GM19397 (cell line): ENCODE results near the gene CXCL12.

Experiments used
- ATAC-seq: cut with Tn5 transposase; IDR thresholded peaks from one replicate; pipeline ENCODE4 v1.9.1; 2021; ENCODE audit warnings: mild to moderate bottlenecking, moderate library complexity; ENCODE audit not compliant: unreplicated experiment

CXCL12 gene

DNA sequence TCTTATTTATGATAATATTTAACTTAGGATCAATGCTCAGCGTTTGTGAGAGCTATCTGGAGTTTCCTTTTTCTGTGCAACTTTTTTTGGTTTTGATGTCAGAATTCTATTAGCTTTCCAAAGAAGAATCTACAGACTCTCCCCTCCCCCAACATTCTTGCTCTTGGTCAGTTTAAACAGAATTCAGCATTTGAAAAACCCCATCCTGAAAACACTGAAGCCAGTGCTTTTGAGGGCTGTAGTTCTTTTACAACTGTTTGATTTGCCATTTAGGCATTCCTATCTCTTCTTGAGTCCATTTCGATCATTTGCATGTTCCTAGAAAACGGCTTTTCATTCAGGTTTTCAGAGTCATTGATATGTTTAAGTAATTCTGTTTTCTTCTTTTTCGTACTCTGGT lies 15.6 kb upstream of the CXCL12 start:
- ATAC-seq: no peak

DNA sequence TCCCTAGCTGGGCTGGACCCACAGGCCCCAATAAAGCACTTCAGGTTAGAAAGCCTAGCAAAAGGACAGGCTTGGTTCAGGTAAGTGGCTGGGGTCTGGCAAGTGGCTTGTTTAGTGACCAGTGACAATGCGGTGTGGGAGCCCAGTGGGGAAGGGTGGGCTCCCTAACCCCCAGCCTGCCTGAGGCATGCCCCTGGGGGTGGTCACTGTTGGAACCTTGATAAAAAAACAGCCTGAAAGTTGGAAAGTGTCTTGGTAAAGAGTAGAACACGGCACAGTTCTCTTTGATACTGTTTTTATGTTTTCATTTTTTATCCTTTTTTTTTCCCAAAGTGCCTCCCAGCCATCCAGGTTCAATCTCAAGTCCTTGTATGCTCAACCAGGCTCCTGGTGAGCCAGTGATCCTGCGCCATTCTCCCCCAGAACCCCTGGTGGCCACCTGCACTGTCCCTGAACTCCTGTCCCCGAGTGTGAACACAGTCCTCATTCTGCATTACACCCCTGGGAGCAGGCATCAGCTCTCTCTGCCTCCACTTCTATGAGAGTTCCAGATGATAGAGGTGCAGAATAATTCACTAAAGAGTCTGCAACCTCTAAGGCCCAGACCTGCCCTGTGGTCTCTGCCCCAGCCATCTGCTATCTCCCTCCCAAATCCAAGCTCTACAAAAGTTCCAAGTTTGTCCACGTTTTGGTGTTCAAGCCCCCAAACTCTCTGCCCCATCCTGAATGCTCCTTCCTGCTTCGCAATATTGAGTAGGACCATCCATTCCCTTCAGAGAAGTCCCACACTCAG lies 15.0 kb upstream of the CXCL12 start:
- ATAC-seq: no peak

DNA sequence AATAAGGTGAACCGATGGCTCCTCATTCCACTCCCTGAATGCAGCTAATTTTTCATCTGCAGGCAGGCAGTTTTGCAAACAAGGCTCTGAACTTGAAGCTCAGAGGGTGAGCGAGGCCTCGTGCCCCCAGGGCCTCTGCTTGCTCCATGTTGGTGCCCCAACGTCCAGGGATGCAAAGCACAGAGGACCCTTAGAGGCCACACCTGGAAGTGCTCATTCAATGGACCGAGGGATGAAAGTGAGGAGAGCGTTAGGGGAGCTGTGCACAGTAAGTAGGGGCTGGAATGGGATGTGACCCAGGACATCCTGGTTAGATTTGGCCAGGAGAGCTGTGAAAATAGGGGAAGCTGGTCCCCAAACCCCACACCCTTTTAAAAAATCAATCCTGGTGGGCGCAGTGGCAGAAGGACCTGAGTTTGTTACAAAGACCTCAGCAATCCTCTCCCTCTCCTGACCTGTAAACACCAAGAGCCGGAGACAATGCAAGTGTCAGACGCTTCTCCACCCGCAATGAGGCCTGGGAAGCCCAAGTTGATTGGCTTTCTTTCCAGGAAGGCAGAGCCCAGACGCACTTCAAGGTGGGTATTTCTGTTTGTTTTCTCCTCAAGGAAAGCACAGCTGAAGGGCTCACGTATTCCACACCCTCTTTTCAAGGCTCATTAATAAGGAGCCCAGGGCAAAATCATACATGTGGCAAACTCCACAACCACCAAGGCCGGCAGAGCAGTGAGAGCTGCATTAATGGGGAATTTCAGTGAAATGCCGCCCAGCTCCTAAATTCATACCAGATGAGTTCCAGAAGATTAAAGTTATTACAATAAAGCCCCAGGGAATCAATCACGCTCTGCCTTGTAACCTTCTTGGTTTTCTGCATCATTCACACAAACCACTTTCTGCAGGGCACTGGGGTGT lies 14.1 kb upstream of the CXCL12 start:
- ATAC-seq: no peak

- ATAC-seq: no peak
These were observed 13.4 kb upstream of the CXCL12 start for GRCh38 chr10:44398271-44398670.

GRCh38 chr10:44397476-44398225 lies 12.8 kb upstream of the CXCL12 start:
- no peak for ATAC-seq

GRCh38 chr10:44396671-44397191 lies 11.8 kb upstream of the CXCL12 start:
- ATAC-seq: no peak

DNA sequence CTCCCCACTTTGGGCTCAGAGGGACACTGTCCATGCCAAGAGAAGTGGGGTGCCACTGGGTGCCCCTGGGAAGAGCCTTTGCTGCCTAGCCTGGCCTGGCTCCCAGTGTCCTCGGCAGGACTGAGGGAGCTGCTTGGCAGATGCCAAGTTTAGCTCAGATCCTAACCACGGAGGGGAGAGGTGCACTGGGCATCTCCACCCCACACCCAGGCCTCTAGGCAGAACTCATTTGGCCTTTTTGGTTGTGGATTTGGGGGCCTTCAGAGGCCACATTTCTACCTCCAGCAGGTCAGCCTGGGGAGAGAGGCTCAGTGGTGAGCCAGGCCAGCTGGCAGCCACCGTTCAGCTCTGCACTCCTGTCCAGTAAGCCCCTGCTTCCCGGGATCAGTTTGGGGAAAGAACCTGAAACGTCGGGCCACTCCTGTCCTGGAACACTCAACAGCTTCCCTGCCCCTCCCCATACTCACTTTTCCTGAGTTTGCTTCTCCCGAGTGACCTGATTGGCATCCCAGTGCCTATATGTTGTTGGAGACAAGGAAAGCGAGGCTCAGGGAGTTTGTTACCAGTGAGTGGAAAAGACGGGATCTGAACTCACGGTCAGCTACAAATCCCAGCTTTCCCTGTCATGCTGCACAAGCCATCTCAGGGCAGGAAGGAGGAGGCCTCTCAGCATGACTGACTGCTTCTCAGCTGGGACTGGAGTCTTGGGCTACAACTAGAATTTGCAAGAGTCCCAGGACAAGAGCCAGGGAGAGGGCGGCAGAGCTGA lies 11.2 kb upstream of the CXCL12 start:
- no peak for ATAC-seq

- no peak for ATAC-seq
These were observed 10.5 kb upstream of the CXCL12 start for GRCh38 chr10:44395396-44395795.

DNA sequence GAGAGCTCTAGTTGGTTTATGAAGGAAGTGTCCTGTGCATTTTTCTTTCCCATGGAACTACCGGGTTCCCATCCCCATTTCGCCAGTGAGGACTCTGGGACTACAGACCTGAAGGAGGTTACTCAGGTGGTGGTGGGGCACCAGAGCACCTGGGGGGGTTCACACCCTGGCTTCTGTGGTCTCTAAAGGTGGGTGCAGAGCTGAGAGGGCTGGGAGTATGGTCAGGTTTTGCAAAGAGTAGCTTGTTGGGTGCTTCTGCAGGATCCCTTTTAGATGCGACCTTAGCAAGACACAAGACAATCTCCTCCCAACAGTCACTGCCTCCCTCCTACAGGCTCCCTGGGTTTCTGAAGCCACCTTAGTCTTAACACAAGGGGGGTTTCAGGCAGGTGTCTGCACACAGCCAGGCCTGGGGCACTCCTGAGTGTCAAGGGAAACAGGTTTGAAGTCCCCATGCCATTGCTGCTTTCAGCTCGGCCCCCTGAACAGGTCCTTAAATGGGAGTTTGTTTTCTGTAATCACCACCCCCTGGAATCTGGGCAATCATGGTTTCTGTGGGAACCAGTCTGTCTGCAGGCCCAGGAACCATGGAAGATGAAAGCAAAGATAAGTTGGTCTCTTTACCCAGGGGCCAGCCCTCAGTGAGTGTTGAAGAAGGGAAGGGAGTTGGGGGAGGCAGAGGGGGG lies 9.9 kb upstream of the CXCL12 start:
- ATAC-seq: no peak

- ATAC-seq: no peak
These were observed 9.1 kb upstream of the CXCL12 start for GRCh38 chr10:44393834-44394547.

DNA sequence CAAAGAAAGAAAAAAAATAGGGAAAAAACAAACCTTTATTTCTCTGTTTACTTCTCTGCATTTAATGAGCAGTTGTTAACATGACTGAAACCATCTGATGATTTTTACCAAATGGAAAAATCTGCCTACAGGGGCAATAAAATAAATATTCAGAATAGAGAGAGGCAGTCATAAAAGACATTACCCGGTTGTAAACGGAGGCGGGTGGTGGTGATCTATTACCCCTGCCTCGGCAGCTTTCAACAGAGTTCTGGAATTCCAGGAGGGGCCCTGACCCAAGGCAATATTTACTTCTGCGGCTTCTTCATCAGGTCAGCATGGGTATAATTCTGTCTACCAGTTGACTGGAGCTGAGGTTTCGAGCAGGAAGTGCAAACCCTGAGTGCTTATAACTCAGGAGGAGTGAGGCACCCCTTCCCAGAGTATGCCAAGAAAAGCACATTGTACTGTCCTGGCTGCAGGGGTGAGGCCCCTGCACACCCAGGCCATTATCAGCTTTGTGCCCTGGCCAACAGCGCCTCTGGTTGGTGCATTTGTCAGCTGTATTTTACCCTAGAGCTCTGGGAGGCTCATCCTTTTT lies 8.2 kb upstream of the CXCL12 start:
- no peak for ATAC-seq

- ATAC-seq: no peak
These were observed 7.5 kb upstream of the CXCL12 start for GRCh38 chr10:44392420-44392819.

DNA sequence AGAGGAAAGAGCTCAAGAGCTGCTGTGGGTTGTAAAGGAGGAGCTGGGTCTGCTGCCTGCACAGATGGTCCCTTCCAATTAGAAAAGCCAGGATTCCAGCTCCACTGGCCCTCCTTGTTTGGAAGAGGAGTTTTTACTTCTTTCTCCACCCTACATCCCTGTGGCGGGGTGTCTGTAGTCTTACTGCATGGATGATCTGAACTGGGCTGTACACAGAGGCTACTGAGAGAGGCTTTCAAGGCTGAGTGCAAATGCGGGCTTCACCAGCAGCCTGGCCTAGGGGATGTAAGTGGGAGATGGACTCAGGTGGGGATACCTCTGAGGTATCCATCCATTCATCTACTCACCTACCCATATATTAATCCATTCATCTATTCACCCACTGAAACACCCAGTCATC lies 7.1 kb upstream of the CXCL12 start:
- no peak for ATAC-seq

GRCh38 chr10:44390585-44391072 lies 5.7 kb upstream of the CXCL12 start:
- no peak for ATAC-seq

DNA sequence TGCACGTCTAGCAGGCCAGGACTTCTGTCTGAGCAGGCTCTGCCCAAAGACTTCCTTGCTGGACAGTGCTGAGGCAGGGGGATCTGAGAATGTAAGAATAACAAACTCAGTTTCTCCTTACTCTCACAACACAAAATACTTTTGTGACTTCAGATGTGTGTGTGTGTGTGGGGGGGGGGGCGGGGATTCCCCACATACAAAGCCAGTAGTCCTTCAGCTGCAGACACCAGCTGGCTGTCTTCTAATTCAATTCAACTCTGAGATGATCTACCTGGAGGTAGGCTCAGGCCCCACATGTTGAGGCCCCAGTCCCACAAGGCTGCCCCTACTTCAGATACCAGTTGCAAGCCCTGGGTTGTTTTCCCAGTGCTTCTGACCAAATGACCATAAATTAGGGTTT lies 4.7 kb upstream of the CXCL12 start:
- ATAC-seq: no peak

DNA sequence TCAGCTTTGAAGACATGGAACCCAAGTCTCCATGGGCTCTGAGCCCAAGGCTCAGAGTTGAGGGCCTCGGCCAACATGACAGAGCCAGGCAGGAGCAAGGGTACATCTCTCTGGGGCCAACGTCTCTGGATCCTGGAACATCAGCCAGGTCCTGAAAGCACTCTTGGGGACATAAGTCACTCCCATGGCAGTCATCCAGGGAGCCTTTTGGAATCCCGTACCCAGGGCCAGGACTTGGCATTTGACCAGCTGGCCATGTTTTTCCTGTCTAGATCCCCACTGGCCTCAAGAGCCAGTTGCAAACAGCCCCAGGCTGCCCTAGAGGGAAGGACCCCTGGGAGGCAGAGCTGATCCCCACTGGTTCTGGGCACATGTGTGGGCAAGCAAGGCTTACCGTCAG lies 4.3 kb upstream of the CXCL12 start:
- ATAC-seq: no peak

DNA sequence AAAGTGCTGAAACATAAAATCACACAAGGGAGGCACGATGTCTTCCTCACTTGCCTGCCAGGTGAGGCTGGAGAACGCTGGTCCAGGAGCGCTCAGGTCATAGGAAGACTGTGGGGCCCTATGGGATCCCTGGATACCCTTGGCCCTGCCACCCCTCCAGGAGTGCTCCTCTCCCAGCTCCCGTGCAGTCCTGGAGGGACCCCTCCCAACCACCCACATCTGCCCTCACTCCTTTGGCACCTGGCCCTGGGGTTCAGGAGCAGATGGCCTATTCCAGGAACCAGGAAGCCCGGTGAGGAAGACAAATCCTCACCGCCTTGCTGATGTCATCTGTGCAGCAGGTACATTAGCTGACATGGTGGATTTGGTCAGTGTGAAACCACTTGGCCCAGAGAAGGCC lies 3.7 kb upstream of the CXCL12 start:
- ATAC-seq: no peak

GRCh38 chr10:44387853-44388251 lies 3.0 kb upstream of the CXCL12 start:
- ATAC-seq: no peak
